A549 (cell line): Measurements from ENCODE around the gene CIAO2B.

Source experiments
- CHD4 ChIP-seq: fragments of 200-600 bp; sonication (generic); IDR thresholded peaks from 2 replicates; pipeline ENCODE4 v1.6.1; 2016; ENCODE audit warnings: antibody characterized with exemption, mild to moderate bottlenecking, borderline replicate concordance
- EP300 ChIP-seq, 2 experiments: fragments of >200 bp; sonication (Bioruptor Twin); formaldehyde crosslinking; IDR thresholded peaks; 2 replicates in 1 of 2; 3 replicates in 1 of 2; pipeline ENCODE4 v1.6.1; 2016 to 2017
- FOSL2 ChIP-seq, 2 experiments: fragments of 450-650 bp in 1 of 2; fragments of >200 bp in 1 of 2; sonication (Bioruptor Twin) in 1 of 2; formaldehyde crosslinking; IDR thresholded peaks; 2 replicates each; pipeline versions ENCODE4 v1.5.0 to v1.6.1; 2016 to 2020; ENCODE audit warnings: mild to moderate bottlenecking in 1 of 2, moderate library complexity in 1 of 2
- HEYL ChIP-seq: fragments of 250-450 bp; sonication (Bioruptor Pico); IDR thresholded peaks from 2 replicates; pipeline ENCODE4 v1.8.0; 2021; ENCODE audit warnings: mild to moderate bottlenecking, moderate library complexity
- KDM1A ChIP-seq: fragments of 200-600 bp; sonication (generic); IDR thresholded peaks from 2 replicates; pipeline ENCODE4 v1.6.1; 2016; ENCODE audit warnings: low read depth, mild to moderate bottlenecking
- POLR2A ChIP-seq: IDR thresholded peaks from 2 replicates; pipeline ENCODE4 v1.6.1; 2012; ENCODE audit warnings: mild to moderate bottlenecking, low read length
- POLR2AphosphoS2 ChIP-seq: conservative IDR thresholded peaks from 2 replicates; pipeline ENCODE4 v1.6.1; 2012; ENCODE audit warnings: low read length, improper control_type of control experiment, inconsistent platforms
- RFX5 ChIP-seq: fragments of 450-650 bp; IDR thresholded peaks from 2 replicates; pipeline ENCODE4 v1.7.1; 2014; ENCODE audit warnings: antibody characterized with exemption, mild to moderate bottlenecking, moderate library complexity
- SMC3 ChIP-seq: fragments of >200 bp; sonication (Bioruptor Twin); formaldehyde crosslinking; IDR thresholded peaks from 3 replicates; pipeline ENCODE4 v1.6.1; 2018; ENCODE audit warnings: inconsistent platforms
- ZNF302 ChIP-seq: fragments of 250-450 bp; sonication (Bioruptor Pico); IDR thresholded peaks from 2 replicates; pipeline ENCODE4 v1.9.0; 2021; ENCODE audit warnings: inconsistent platforms, mild to moderate bottlenecking, moderate library complexity
- TF ChIP-seq, protein P1 (sequence below): fragments of >200 bp; sonication (Bioruptor Twin); formaldehyde crosslinking; IDR thresholded peaks from 3 replicates; pipeline ENCODE4 v1.5.1; 2016
- TF ChIP-seq, protein P2 (sequence below): IDR thresholded peaks from 2 replicates; pipeline ENCODE4 v1.6.1; 2012
- TF ChIP-seq, protein P3 (sequence below): IDR thresholded peaks from 2 replicates; pipeline ENCODE4 v1.6.1; 2012

DNA sequence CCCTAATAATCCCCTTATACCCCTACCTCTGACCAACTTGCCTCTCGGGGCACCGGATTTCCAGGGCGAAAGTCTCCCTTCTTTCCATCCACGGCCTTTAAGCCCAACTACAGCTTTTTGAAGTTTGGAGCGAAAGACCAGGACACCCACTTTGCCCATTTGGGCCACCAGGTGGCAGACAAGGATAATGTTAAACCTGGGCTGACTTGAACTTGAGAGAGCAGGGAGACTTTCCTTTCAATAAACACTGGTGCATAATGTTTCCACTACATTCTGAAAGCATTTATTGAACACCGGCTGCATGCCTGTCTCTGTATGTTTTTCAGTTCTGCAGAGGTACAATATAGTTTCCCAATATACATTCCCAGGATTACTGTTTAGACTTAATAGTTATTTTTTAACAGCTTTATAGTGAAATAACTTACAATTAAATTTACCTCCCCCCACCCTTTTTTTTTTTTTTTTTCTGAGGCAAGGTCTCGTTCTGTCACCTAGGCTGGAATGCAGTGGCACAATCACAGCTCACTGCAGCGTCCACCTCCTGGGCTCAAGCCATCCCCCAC is 20.0 kb upstream of the CIAO2B start:
- TF ChIP-seq, protein P1, sequence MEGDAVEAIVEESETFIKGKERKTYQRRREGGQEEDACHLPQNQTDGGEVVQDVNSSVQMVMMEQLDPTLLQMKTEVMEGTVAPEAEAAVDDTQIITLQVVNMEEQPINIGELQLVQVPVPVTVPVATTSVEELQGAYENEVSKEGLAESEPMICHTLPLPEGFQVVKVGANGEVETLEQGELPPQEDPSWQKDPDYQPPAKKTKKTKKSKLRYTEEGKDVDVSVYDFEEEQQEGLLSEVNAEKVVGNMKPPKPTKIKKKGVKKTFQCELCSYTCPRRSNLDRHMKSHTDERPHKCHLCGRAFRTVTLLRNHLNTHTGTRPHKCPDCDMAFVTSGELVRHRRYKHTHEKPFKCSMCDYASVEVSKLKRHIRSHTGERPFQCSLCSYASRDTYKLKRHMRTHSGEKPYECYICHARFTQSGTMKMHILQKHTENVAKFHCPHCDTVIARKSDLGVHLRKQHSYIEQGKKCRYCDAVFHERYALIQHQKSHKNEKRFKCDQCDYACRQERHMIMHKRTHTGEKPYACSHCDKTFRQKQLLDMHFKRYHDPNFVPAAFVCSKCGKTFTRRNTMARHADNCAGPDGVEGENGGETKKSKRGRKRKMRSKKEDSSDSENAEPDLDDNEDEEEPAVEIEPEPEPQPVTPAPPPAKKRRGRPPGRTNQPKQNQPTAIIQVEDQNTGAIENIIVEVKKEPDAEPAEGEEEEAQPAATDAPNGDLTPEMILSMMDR: peak; percentile 89
- TF ChIP-seq EP300 (IDR thresholded peaks at IDR 0.05): no peak
- no peak for TF ChIP-seq ZNF302 (CRISPR knock-in tag)
- TF ChIP-seq POLR2A: no peak
- no peak for TF ChIP-seq KDM1A
- TF ChIP-seq POLR2AphosphoS2: no peak
- no peak for TF ChIP-seq HEYL (CRISPR knock-in tag)
- no peak for TF ChIP-seq CHD4
- TF ChIP-seq SMC3: peak; percentile 75
- TF ChIP-seq, protein P2, sequence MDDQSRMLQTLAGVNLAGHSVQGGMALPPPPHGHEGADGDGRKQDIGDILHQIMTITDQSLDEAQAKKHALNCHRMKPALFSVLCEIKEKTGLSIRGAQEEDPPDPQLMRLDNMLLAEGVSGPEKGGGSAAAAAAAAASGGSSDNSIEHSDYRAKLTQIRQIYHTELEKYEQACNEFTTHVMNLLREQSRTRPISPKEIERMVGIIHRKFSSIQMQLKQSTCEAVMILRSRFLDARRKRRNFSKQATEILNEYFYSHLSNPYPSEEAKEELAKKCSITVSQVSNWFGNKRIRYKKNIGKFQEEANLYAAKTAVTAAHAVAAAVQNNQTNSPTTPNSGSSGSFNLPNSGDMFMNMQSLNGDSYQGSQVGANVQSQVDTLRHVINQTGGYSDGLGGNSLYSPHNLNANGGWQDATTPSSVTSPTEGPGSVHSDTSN: no peak
- TF ChIP-seq, protein P3, sequence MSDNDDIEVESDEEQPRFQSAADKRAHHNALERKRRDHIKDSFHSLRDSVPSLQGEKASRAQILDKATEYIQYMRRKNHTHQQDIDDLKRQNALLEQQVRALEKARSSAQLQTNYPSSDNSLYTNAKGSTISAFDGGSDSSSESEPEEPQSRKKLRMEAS: no peak
- no peak for TF ChIP-seq RFX5
- no peak for TF ChIP-seq FOSL2 (IDR thresholded peaks at IDR 0.05)
- TF ChIP-seq FOSL2 (CRISPR knock-in tag; IDR thresholded peaks at IDR 0.05): no peak
